NCI-H128 (cell line): Measurements from ENCODE around the gene FAM185A.
"Not testable (repeated sequence)": the region's sequence is repeated elsewhere in the genome, so short reads cannot be mapped to it uniquely, and the experiment has no call there.

Experiments
- DNase-seq: peaks from one replicate; lab custom pipeline; 2025; ENCODE audit not compliant: unreplicated experiment; lab: John Stamatoyannopoulos, UW

The FAM185A gene

DNA sequence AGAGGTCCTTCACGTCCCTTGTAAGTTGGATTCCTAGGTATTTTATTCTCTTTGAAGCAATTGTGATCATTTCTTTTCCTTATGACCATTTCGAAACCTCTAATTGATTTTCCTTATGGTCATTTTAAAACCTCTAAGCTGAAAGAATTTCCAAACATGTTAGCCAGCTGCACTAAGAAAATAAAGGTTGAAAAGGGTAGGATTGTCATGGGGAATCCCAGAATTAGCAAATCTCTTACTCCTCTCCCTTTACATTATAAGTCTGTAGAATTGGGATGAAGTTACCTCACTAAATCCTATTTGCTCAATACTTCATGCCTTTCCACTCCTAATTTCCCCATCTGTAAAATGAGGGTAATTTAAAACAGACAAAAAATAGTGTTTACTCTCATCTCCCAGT lies 79.5 kb downstream of the FAM185A start:
- no peak for DNase-seq

DNA sequence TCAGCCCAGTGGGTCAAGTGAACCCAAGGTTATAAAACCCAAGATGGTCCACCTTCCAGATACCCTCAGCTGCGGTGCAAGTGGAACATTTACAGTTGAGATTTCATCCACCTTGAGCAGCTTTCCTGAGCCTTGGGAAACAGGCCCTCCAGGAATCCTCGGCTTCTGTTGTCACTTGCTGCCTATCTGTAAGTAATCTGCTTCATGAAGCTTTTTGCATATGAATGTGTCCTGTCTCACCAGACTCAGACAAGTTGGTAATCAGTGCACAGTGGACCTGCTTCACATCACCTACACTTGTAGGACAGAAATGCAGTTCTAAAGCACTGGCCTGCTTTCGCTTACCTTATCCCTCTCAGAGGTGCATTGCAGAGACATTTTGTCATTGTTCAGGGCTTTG lies 80.3 kb downstream of the FAM185A start:
- DNase-seq: no peak

DNA sequence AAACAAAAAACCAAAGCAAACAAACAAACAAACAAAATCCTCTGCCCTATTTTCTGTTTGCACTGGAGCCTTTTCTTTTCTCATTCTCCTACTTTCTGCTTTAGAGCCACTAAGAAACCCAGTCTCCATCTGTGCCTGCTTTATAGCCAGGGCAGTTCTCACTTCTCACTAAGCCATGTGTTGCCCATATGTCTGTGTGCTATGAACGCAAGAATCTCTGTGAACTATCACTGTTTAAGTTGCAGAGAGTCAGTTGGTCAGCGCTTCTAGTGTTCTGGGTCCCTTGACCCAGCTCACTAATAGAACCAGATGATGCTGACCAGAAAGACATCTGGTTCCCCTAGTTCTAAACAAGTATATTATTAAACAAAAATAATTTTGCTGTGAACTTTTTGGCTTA lies 81.4 kb downstream of the FAM185A start:
- DNase-seq: no peak

DNA sequence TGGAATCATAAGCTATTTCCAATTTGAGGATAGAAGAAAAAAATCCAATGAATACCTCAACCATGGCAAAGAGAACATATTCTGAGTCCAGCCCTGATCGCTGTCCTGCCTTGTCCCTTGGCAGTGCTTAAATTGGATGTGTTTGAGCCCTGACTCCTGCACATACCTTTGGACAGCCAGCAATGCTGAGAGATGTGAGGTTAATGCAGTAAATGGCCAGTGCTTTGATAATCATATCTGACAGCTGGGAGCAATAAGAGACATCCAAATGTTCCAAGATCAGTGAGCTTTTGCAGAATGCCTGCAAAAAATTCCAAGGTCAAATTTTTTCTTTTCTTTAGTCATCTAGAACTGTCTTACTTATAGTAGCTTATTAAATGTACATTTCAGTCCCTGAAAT lies 83.9 kb downstream of the FAM185A start:
- DNase-seq: no peak

DNA sequence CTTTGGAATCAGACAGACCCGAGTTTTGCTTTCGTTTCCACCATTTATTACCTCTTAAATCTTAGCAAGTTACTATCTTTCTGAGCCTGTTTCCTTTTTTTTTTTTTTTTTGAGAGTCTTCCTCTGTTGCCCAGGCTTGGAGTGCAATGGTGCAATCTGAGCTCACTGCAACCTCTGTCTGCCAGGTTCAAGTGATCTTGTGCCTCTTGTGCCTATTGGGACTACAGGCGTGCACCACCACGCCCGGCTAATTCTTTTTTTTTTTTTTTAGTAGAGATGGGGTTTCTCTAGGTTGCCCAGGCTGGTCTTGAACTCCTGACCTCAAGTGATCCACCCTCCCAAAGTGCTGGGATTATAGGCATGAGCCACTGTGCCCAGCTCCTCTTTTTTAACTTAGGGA lies 84.5 kb downstream of the FAM185A start:
- DNase-seq: no peak

DNA sequence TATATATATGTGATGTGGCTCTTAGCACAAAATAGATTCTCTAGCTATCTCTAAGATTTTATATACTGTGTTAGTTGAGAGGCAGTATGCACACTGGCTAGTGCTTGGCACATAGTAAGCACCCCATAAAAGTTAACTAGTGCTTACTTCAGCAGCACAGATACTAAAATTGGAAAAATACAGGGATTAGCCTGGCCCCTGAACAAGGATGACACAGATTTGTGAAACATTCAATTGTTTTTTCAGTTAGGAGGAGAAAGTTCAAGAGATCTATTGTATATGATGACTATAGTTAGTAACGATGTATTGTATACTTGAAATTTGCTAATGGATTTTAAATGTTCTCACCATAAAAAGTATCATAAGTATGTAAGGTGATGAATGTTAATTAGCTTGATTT lies 85.7 kb downstream of the FAM185A start:
- DNase-seq: no peak

DNA sequence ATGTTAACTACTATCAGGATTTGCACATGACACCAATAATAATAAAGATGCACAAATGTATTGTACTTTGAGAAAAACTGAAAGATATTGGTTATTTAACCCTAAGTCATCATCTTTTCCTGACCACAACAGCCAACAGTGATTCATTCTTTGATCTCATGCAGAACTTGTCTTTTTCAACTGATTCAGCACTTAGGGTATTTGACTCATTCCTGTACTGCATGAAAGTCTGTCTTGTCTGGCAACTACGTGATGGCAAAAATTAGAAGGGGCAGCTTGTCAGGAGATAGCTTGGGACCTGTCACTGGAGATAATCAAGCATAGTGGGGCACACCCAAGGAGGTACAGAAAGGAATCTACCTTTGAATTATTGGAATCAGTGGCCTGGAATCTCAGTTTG lies 86.2 kb downstream of the FAM185A start:
- DNase-seq: no peak

DNA sequence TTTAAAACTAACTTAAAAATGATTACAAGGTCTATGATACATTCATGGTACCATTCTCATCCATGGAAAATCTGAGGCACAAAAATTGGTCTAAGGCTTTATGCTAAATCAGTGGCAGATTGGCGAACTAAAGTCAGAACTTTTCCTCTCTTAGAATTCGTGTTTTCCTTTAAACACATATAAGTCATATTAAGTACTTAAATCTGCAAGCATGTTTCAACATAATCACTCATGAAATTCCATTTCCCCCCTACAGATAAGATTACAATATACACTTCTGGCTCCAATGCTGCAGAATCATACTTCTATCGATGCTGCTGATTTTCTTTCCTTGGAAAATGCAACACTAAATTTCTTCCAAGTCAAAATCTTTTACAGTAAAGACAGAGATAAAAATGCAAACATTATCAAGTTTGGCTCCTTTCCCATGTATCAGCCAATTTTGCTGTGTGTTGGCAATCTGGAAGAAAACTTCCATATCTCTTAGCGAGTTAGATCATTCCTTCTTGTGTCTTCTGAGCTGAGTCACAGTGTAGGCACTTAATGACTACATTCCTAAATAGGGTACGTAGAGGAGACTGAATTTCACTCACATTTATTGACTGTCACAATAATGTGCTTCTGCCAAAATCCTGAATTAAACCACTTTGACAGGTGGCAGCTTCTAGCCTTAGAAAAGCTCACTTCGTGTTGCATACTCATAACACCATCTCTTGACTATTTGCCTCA lies 87.6 kb downstream of the FAM185A start:
- DNase-seq: no peak

DNA sequence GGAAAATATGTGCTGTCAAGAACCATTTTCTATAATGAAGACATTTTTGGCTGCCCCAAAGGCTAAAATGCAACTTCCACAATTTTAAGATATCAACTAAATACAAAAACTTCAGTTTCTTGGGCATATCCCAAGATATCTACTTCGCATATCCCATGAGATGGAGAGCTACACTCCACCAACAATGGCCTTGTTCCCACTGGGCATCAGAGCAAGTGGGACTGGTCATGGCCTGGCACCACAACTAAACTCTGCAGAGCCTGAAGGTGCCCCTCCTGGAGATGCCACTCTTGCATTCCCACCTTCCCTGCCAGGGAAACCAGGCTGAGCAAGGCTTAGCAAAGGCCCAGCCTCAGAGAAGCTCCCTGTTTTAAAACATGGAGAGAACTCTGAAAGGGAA lies 88.2 kb downstream of the FAM185A start:
- no peak for DNase-seq

DNA sequence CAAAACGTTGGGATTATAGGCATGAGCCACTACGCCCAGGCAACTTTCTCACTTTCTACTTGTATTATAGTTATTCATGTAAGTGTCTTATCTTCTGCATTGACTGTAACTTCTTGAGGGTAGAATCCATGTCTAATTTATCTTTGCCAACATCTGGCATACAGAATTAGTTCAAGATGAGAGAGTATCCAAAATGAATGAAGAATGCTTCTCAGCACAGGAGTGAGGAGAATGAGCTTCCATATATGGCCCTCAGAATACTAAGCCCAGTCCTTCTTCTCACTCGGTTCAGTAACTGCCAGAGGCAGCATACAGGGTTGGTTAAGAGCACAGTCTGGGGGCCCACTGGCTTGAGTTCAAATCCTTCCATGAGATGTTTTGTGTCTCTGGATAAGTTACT lies 89.0 kb downstream of the FAM185A start:
- DNase-seq: no peak

DNA sequence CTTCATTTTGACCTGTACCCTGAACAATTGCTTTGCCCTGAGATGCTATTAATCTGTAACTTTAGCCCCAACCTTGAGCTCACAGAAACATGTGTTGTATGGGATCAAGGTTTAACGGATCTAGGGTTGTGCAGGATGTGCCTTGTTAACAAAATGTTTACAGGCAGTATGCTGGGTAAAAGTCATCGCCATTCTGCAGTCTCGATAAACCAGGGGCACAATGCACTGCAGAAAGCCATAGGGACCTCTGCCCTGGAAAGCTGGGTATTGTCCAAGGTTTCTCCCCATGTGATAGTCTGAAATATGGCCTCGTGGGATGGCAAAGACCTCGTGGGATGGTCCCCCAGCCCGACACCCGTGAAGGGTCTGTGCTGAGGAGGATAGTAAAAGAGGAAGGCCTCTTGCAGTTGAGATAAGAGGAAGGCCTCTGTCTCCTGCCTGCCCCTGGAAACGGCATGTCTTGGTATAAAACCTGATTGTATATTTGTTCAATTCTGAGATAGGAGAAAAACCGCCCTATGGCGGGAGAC lies 89.8 kb downstream of the FAM185A start:
- DNase-seq: not testable (repeated sequence)

DNA sequence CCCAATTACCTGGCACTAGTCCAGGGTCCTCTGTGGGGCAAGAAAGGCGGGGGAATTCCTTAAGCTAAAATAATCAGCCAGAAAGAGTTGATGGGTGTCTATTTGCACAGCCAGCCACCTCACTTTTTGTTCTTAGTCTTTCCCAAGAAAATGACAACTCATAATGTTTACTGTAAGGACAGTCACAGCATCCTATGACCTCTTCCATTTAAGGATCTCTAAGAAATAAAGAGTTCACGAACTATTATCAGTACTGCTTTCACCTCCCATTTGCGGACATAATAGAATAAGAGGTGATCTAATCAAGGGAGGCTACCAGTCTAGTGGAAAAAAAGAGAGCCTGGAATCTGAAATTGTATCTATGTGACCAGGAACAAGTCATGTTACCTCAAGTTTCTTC lies 91.6 kb downstream of the FAM185A start:
- DNase-seq: no peak

DNA sequence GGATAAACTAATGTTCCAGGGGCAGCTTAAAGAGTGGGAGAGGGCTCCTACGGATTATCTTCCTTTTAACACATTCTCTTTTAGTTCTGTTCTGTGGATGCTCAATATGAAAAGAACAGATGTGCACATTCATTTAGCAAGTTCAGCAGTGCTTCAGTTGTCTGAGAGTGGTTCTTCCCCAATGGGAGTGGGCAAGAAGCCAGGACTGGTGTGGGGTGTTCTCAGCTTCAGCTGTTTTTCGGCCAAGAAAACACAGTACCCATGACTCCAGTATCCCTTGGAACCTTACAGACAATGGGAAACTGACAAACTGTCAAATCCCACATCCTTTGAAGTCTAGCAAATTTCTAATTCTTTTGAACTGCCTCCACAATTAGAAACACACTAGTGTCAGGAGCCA lies 92.5 kb downstream of the FAM185A start:
- DNase-seq: no peak

DNA sequence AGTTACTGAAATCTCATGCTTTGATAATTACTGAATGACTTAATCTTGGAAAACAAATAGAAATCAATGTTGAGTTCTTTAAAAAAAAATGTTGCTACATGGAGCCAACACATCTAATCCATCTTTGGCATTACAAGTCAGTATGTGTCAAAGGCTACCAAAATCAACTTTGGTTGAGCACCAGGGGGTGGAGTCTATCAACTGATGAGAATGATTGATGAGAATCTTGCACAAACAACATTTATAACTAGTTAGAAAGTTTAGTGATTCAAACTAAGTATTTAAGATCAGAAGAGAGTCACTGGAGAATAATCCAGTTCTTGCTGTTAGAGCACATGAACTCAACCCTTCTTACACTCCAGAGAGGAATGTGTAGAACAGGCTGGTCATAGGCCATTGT lies 93.5 kb downstream of the FAM185A start:
- no peak for DNase-seq

DNA sequence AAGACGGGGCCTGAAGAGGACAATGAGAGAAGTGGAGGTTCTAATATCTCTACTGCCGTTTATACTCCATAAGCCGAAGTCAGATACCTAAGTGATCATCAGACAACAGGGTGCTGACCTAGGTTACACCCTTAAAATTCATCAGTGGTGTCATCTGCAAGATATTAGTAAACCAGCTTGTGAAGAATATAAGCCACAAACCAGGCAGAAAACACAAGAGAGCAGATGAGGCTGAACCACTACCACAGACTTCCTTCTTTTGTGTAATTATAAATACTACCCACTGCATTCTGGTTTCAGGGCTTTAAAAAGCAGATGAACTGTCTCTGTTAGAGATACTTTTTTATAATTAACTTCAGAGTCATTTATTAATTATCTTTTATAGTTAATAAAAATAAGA lies 95.1 kb downstream of the FAM185A start:
- no peak for DNase-seq

DNA sequence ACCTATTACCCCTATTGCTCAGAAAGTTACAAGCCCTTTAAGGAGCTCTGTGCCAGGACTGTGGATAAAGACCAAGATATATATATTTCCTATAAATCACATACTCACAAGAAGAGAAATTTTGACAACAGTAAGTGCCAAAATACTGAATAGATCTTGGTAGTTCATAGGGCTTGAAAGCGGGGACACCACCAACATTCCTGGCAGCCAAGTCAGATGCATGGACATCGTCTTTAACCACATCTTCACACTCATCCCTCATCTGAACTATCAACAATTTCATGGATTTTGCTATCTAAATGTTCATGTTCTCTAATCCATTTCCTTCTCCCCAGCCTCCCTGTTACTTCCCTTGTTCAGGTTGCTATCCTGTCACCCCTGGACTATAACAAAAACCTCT lies 96.5 kb downstream of the FAM185A start:
- no peak for DNase-seq

DNA sequence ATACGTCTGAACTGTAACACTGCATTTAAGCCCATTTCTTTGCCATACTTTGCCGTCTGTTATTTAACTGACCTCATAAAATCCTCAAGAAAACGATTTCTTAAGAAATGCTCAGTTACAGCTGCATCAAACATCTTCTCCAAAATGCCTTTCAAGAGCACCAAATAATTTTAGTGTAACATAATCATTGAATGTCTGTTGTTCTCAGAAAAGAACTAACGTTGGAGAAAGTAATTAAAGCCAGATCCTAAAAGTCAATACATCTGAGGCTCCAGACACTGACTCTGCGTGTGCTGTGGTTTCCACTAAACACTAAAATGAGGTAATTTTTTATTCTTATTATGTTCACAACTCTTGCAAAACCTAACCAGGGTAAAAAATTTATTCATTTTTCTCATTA lies 100.3 kb downstream of the FAM185A start:
- DNase-seq: no peak

DNA sequence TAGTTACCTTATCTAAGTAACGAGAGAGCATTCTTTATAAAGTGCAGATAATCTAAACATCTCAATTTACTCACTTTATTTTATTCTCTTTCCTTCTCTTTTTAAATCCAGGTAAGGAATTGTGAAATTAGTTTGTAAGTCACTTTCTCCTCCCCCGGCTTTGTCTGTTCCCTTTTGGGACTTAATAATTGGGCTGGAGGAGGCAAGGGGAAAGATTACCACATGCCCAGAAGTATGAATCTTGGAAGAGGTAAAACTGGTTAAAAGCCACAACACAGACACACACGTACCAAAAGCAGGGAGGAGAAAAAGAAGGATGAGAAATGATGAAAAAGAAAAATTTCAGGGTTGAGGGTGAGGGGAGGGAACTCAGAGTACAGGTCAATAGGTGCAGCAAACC lies 100.7 kb downstream of the FAM185A start:
- no peak for DNase-seq

DNA sequence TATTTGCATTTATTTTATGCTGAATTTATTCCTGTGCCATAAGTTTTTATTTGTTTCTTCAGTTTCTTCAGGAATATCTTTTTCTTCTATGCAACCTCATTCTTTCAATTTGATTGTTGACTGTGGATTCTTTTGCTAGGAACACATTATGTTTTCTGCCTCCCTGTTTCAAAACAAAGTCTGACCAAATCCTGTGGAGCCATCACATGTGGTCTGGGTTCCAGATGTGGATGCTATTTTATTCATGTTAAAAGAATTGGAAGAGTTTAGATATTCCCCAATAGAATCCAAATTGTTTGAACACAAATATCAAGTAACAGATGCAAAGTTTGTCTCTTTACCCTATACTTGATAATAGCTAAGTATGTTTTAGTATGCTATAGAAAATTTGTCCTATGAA lies 107.2 kb downstream of the FAM185A start:
- no peak for DNase-seq
